HepG2 (cell line): ENCODE results near the gene TTLL6.

Experiments
- ATF1 ChIP-seq: IDR thresholded peaks from 2 replicates; pipeline ENCODE4 v1.6.1; 2016; ENCODE audit warnings: mild to moderate bottlenecking, control low read depth
- CTCF ChIP-seq: sonication (generic); formaldehyde crosslinking; IDR thresholded peaks from 2 replicates; pipeline ENCODE4 v1.5.0; 2020; ENCODE audit warnings: mild to moderate bottlenecking, missing genetic modification reagents, moderate library complexity
- KDM5A ChIP-seq: fragments of 200-600 bp; sonication (generic); IDR thresholded peaks from 2 replicates; pipeline ENCODE4 v1.7.0; 2018; ENCODE audit warnings: antibody characterized with exemption, mild to moderate bottlenecking, low read length, borderline replicate concordance
- MAZ ChIP-seq, 2 experiments: sonication (generic) in 1 of 2; formaldehyde crosslinking in 1 of 2; IDR thresholded peaks; 2 replicates each; pipeline versions ENCODE4 v1.5.0 to v1.6.1; 2012 to 2020; ENCODE audit warnings: low read depth in 2 of 2, mild to moderate bottlenecking in 2 of 2, borderline replicate concordance in 1 of 2, improper control_type of control experiment in 1 of 2, low read length in 1 of 2, missing genetic modification reagents in 1 of 2, moderate library complexity in 1 of 2
- NFYB ChIP-seq: sonication (generic); formaldehyde crosslinking; IDR thresholded peaks from 2 replicates; pipeline ENCODE4 v1.4.0; 2020; ENCODE audit warnings: missing genetic modification reagents
- UBTF ChIP-seq: sonication (generic); formaldehyde crosslinking; IDR thresholded peaks from 2 replicates; pipeline ENCODE4 v1.4.0; 2020; ENCODE audit warnings: mild to moderate bottlenecking, missing genetic modification reagents
- ZFP36L1 ChIP-seq: sonication (generic); formaldehyde crosslinking; IDR thresholded peaks from 2 replicates; pipeline ENCODE4 v1.8.0; 2022; ENCODE audit warnings: mild to moderate bottlenecking, missing genetic modification reagents, moderate library complexity
- ZGPAT ChIP-seq: IDR thresholded peaks from 2 replicates; pipeline ENCODE4 v1.6.1; 2016; ENCODE audit warnings: mild to moderate bottlenecking
- ZNF530 ChIP-seq: sonication (generic); formaldehyde crosslinking; IDR thresholded peaks from 2 replicates; pipeline ENCODE4 v1.5.0; 2020; ENCODE audit warnings: low read depth, mild to moderate bottlenecking, missing genetic modification reagents
- ZNF766 ChIP-seq: sonication (generic); formaldehyde crosslinking; IDR thresholded peaks from 2 replicates; pipeline ENCODE4 v1.5.0; 2020; ENCODE audit warnings: missing genetic modification reagents, borderline replicate concordance

- TF ChIP-seq KDM5A (no peak), ATF1 (CRISPR knock-in tag) (no peak), ZNF530 (CRISPR knock-in tag) (no peak), UBTF (CRISPR knock-in tag) (no peak), ZNF766 (CRISPR knock-in tag) (no peak), MAZ (IDR thresholded peaks at IDR 0.05; ENCODE audit: borderline replicate concordance, low read depth, low read length) (no peak), MAZ (CRISPR knock-in tag; IDR thresholded peaks at IDR 0.05; ENCODE audit: low read depth) (no peak), ZFP36L1 (no peak), NFYB (CRISPR knock-in tag) (no peak), CTCF (no peak), ZGPAT (CRISPR knock-in tag) (no peak)
These were observed 24.4 kb upstream of the TTLL6 start for GRCh38 chr17:48841395-48841831.
